SK-N-SH treated with all-trans-retinoic acid at 6 μM for 48 hours (cell line): ENCODE data around the gene RPL7A.

Experiments
- ATAC-seq: fragments of 200-7000 bp; cut with Tn5 transposase; 3 replicates; pipeline ENCODE4 v1.9.1; 2020; ENCODE audit warnings: mild to moderate bottlenecking, moderate library complexity
- ARNTL ChIP-seq: fragments of 450-650 bp; formaldehyde crosslinking; IDR thresholded peaks from 2 replicates; pipeline ENCODE4 v1.5.0; 2020; ENCODE audit warnings: low read depth, mild to moderate bottlenecking, moderate library complexity, borderline replicate concordance
- BACH2 ChIP-seq: fragments of 250-450 bp; sonication (Bioruptor Pico); IDR thresholded peaks from 2 replicates; pipeline ENCODE4 v1.9.0; 2021; ENCODE audit warnings: mild to moderate bottlenecking, borderline replicate concordance
- CREB5 ChIP-seq: fragments of 250-450 bp; sonication (Bioruptor Pico); IDR thresholded peaks from 2 replicates; pipeline ENCODE4 v1.5.1; 2020; ENCODE audit warnings: low read depth, mild to moderate bottlenecking, moderate library complexity
- CSDC2 ChIP-seq: fragments of 250-450 bp; sonication (Bioruptor Pico); IDR thresholded peaks from 2 replicates; pipeline ENCODE4 v1.5.0; 2020; ENCODE audit warnings: mild to moderate bottlenecking, moderate library complexity
- CSRNP3 ChIP-seq: fragments of 250-450 bp; sonication (Bioruptor Pico); IDR thresholded peaks from 2 replicates; pipeline ENCODE4 v1.5.1; 2021; ENCODE audit warnings: mild to moderate bottlenecking, moderate library complexity
- ESRRG ChIP-seq: fragments of 250-450 bp; sonication (Bioruptor Pico); IDR thresholded peaks from 2 replicates; pipeline ENCODE4 v1.6.1; 2021; ENCODE audit warnings: mild to moderate bottlenecking
- GLIS3 ChIP-seq: fragments of 250-450 bp; sonication (Bioruptor Pico); IDR thresholded peaks from 2 replicates; pipeline ENCODE4 v1.5.0; 2020; ENCODE audit warnings: mild to moderate bottlenecking, moderate library complexity
- OSR1 ChIP-seq: fragments of 250-450 bp; sonication (Bioruptor Pico); IDR thresholded peaks from 2 replicates; pipeline ENCODE4 v1.8.0; 2022; ENCODE audit warnings: moderate library complexity, mild to moderate bottlenecking, inconsistent platforms
- PATZ1 ChIP-seq: fragments of 250-450 bp; sonication (Bioruptor Pico); IDR thresholded peaks from 2 replicates; pipeline ENCODE4 v1.8.0; 2020; ENCODE audit warnings: mild to moderate bottlenecking, moderate library complexity, borderline replicate concordance
- PPARA ChIP-seq: fragments of 250-450 bp; sonication (Bioruptor Pico); IDR thresholded peaks from 2 replicates; pipeline ENCODE4 v1.5.0; 2020; ENCODE audit warnings: mild to moderate bottlenecking, borderline replicate concordance
- RARB ChIP-seq: fragments of 250-450 bp; sonication (Bioruptor Pico); IDR thresholded peaks from 2 replicates; pipeline ENCODE4 v1.8.0; 2021; ENCODE audit warnings: mild to moderate bottlenecking, moderate library complexity
- SNAI2 ChIP-seq: fragments of 250-450 bp; sonication (Bioruptor Pico); IDR thresholded peaks from 2 replicates; pipeline ENCODE4 v1.5.0; 2020; ENCODE audit warnings: mild to moderate bottlenecking, moderate library complexity
- TCF4 ChIP-seq: fragments of 250-450 bp; sonication (Bioruptor Pico); IDR thresholded peaks from 2 replicates; pipeline ENCODE4 v1.8.0; 2021; ENCODE audit warnings: mild to moderate bottlenecking, moderate library complexity, borderline replicate concordance
- TOX ChIP-seq: fragments of 250-450 bp; sonication (Bioruptor Pico); IDR thresholded peaks from 2 replicates; pipeline ENCODE4 v1.8.0; 2021; ENCODE audit warnings: mild to moderate bottlenecking, moderate library complexity, borderline replicate concordance
- TSHZ2 ChIP-seq: fragments of 250-450 bp; sonication (Bioruptor Pico); IDR thresholded peaks from 2 replicates; pipeline ENCODE4 v1.5.0; 2020; ENCODE audit warnings: mild to moderate bottlenecking, moderate library complexity
- ZFP3 ChIP-seq: fragments of 250-450 bp; sonication (Bioruptor Pico); IDR thresholded peaks from 2 replicates; pipeline ENCODE4 v1.5.0; 2020; ENCODE audit warnings: mild to moderate bottlenecking, moderate library complexity
- ZFP30 ChIP-seq: fragments of 450-650 bp; formaldehyde crosslinking; IDR thresholded peaks from 2 replicates; pipeline ENCODE4 v1.5.0; 2022; ENCODE audit warnings: mild to moderate bottlenecking, moderate library complexity
- ZNF565 ChIP-seq: fragments of 450-650 bp; formaldehyde crosslinking; conservative IDR thresholded peaks from 2 replicates; pipeline ENCODE4 v1.5.0; 2020; ENCODE audit warnings: low read depth, mild to moderate bottlenecking, moderate library complexity
- ZNF70 ChIP-seq: fragments of 450-650 bp; formaldehyde crosslinking; IDR thresholded peaks from 2 replicates; pipeline ENCODE4 v1.5.0; 2020; ENCODE audit warnings: mild to moderate bottlenecking, moderate library complexity
- ZNF8 ChIP-seq: fragments of 450-650 bp; formaldehyde crosslinking; IDR thresholded peaks from 2 replicates; pipeline ENCODE4 v1.5.0; 2020; ENCODE audit warnings: mild to moderate bottlenecking, moderate library complexity
- TF ChIP-seq, protein P1 (sequence below): fragments of 250-450 bp; sonication (Bioruptor Pico); IDR thresholded peaks from 2 replicates; pipeline ENCODE4 v1.8.0; 2021; ENCODE audit warnings: low read depth, mild to moderate bottlenecking, moderate library complexity, borderline replicate concordance

The RPL7A gene

GRCh38 chr9:133345596-133345995 lies 2.4 kb upstream of the RPL7A start:
- ATAC-seq: no peak
- no peak for TF ChIP-seq ZNF565
- TF ChIP-seq PATZ1 (CRISPR knock-in tag): no peak
- no peak for TF ChIP-seq ESRRG (CRISPR knock-in tag)
- no peak for TF ChIP-seq CSDC2 (CRISPR knock-in tag)
- TF ChIP-seq ARNTL (CRISPR knock-in tag): no peak
- no peak for TF ChIP-seq ZFP30
- TF ChIP-seq TCF4 (CRISPR knock-in tag): no peak
- no peak for TF ChIP-seq CSRNP3 (CRISPR knock-in tag)
- TF ChIP-seq, all 23 proteins: peak for 0

GRCh38 chr9:133346021-133346785 lies 1.8 kb upstream of the RPL7A start:
- no peak for ATAC-seq
- TF ChIP-seq PPARA (CRISPR knock-in tag): no peak
- TF ChIP-seq CSDC2 (CRISPR knock-in tag): no peak
- no peak for TF ChIP-seq ARNTL (CRISPR knock-in tag)
- TF ChIP-seq SNAI2: no peak
- TF ChIP-seq ESRRG (CRISPR knock-in tag): no peak
- no peak for TF ChIP-seq OSR1
- no peak for TF ChIP-seq ZFP30
- no peak for TF ChIP-seq ZFP3
- no peak for TF ChIP-seq GLIS3 (CRISPR knock-in tag)
- TF ChIP-seq TOX (CRISPR knock-in tag): no peak
- no peak for TF ChIP-seq TSHZ2 (CRISPR knock-in tag)
- TF ChIP-seq, protein P1, sequence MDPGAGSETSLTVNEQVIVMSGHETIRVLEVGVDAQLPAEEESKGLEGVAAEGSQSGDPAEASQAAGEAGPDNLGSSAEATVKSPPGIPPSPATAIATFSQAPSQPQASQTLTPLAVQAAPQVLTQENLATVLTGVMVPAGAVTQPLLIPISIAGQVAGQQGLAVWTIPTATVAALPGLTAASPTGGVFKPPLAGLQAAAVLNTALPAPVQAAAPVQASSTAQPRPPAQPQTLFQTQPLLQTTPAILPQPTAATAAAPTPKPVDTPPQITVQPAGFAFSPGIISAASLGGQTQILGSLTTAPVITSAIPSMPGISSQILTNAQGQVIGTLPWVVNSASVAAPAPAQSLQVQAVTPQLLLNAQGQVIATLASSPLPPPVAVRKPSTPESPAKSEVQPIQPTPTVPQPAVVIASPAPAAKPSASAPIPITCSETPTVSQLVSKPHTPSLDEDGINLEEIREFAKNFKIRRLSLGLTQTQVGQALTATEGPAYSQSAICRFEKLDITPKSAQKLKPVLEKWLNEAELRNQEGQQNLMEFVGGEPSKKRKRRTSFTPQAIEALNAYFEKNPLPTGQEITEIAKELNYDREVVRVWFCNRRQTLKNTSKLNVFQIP: no peak
- no peak for TF ChIP-seq CREB5 (CRISPR knock-in tag)

DNA sequence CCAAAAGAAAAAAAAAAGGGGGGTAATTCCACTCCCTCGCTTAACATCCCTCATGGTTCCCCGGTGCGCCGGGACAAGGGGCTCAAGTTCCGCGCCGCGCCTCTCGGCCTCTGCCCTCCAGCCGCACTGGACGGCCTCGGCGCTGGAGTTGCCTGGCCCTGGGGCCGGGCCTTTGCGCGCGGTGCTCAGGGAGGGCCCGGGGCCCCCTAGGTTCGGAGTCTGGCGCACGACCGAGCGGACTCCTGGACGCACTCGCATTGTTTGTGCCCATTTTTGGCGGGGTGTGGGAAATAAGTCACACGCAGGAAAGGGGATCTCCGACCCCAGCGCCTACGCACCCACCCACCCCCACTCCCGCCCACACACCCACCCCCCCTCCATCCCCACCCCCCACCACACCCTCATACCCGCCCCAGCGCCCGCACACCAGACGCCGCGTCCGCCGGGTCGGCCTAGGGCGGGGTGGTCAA lies 468 bp upstream of the RPL7A start:
- ATAC-seq: peak; percentile 73
- TF ChIP-seq ZNF565 (no peak), TCF4 (CRISPR knock-in tag) (no peak), BACH2 (CRISPR knock-in tag) (no peak), ZFP3 (no peak), TOX (CRISPR knock-in tag) (no peak), PPARA (CRISPR knock-in tag) (no peak), RARB (no peak), ZNF70 (CRISPR knock-in tag) (no peak), ARNTL (CRISPR knock-in tag) (no peak), SNAI2 (no peak), ZNF8 (CRISPR knock-in tag) (no peak), CSRNP3 (CRISPR knock-in tag) (no peak), ZFP30 (no peak)
